Right hindlimb (tissue), 1 donor: Measurements from ENCODE around the gene COL6A6.
"Not testable (repeated sequence)": the region's sequence is repeated elsewhere in the genome, so short reads cannot be mapped to it uniquely, and the experiment has no call there.

Experiments used
- DNase-seq: peaks from one replicate; pipeline ENCODE4 v3.0.0-alpha.2; 2018

COL6A6 gene

GRCh38 chr3:130539005-130539404, 22.0 kb downstream of the COL6A6 start:
- DNase-seq = no peak

DNA sequence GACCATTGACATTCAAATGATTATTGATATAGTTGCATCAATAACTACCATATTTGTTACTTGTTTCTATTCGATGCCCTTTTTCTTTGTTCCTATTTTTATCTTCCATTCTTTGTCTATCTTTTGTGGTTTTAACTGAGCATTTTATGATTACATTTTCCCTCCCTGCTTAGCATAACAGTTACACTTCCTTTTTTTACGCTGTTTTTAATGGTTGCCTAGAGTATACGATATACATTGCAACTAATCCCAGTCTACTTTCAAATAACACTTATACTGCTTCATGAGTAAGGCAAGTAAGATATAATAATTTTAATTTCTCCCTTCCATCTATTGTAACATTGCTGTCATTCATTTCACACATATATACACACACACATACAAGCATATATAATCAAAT, 26.3 kb downstream of the COL6A6 start:
- DNase-seq = no peak

GRCh38 chr3:130546920-130547679, 30.1 kb downstream of the COL6A6 start:
- no peak for DNase-seq

DNA sequence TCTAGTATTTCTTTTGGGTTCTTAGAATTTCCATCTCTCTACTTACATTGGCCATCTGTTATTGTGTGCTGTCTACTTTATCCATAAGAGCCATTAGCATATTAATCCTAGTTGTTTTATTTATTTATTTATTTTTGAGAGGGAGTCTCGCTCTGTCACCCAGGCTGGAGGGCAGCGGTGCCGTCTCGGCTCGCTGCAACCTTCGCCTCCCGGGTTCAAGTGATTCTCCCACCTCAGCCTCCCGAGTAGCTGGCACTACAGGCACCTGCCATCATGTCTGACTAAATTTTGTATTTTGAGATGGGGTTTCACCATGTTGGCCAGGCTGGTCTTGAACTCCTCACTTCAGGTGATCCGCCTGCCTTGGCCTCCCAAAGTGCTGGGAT, 30.7 kb downstream of the COL6A6 start:
- not testable (repeated sequence) for DNase-seq

DNA sequence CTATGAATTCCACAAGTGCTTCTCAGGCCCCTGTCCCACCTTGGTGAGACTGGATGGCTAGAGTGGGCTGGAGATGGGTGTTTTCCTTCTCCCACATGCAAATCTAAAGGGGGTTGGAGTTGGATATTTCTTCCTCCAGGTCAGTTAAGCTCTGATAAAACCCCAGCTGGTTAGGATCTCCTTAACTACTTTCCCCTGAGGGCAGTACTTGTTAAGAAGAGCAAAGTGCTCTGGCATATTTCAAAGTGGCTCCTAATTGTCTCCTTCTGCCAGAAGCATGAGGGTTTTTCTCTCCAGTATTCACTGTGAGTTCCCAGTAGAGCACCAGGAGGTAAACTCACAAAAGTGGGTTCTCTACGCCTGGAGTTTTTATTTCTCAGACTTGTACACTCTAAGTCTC, 31.4 kb downstream of the COL6A6 start:
- no peak for DNase-seq

GRCh38 chr3:130557336-130558035, 40.5 kb downstream of the COL6A6 start:
- peak; percentile 40 for DNase-seq

GRCh38 chr3:130558366-130558765, 41.4 kb downstream of the COL6A6 start:
- DNase-seq = no peak

- DNase-seq = no peak
These were observed 48.2 kb downstream of the COL6A6 start for GRCh38 chr3:130565224-130565623.
